Neural cell (in vitro differentiated cells): Measurements from ENCODE around the gene PNPLA7. TPM values are rescaled to one million over a fixed set of nuclear protein-coding genes. Genes with fewer than 3 reads are reported as not detected.

Source experiments
- H2AFZ ChIP-seq: fragments of 200-600, 300-800 bp; sonication (generic), shearing (Covaris generic); 2 replicates; pipeline ENCODE4 v1.6.0; 2014; ENCODE audit warnings: low read depth, mild to moderate bottlenecking, antibody characterized with exemption, low read length, moderate library complexity
- H3F3A ChIP-seq: fragments of 200-600 bp; shearing (Covaris generic); 2 replicates; pipeline ENCODE4 v1.6.1; 2016; ENCODE audit warnings: mild to moderate bottlenecking, moderate library complexity, mixed read lengths, antibody characterized with exemption, low read length; ENCODE audit not compliant: insufficient read depth, poor library complexity, severe bottlenecking
- H3K27ac ChIP-seq: fragments of 200-600, 300-800 bp; sonication (generic), shearing (Covaris generic); 2 replicates; pipeline ENCODE4 v1.5.1; 2014; ENCODE audit warnings: mild to moderate bottlenecking, low read length, moderate library complexity
- H3K27me3 ChIP-seq: fragments of 300-800, 200-600 bp; sonication (generic), shearing (Covaris generic); 2 replicates; pipeline ENCODE4 v1.6.0; 2014; ENCODE audit warnings: mild to moderate bottlenecking, low read depth, low read length, moderate library complexity; ENCODE audit not compliant: insufficient read depth
- H3K36me3 ChIP-seq: fragments of 300-800, 200-600 bp; sonication (generic), shearing (Covaris generic); 2 replicates; pipeline ENCODE4 v1.5.1; 2014; ENCODE audit warnings: mild to moderate bottlenecking, antibody characterized with exemption, low read length, moderate library complexity; ENCODE audit not compliant: insufficient read depth
- H3K4me2 ChIP-seq: fragments of 300-800, 200-600 bp; sonication (generic), shearing (Covaris generic); 2 replicates; pipeline ENCODE4 v1.6.0; 2014; ENCODE audit warnings: mild to moderate bottlenecking, low read length
- H3K4me3 ChIP-seq: fragments of 300-800, 200-600 bp; sonication (generic), shearing (Covaris generic); 2 replicates; pipeline ENCODE4 v1.5.1; 2014; ENCODE audit warnings: mild to moderate bottlenecking, low read length, moderate library complexity
- H3K79me2 ChIP-seq: fragments of 200-600 bp; shearing (Covaris generic); replicated peaks from 2 replicates; pipeline ENCODE4 v1.6.0; 2014; ENCODE audit warnings: mild to moderate bottlenecking, low read length, moderate library complexity; ENCODE audit not compliant: insufficient read depth
- H3K9ac ChIP-seq: fragments of 300-800, 200-600 bp; sonication (generic), shearing (Covaris generic); 2 replicates; pipeline ENCODE4 v1.6.1; 2016; ENCODE audit warnings: mild to moderate bottlenecking, low read length, mixed read lengths
- H3K9me2 ChIP-seq: fragments of 200-600 bp; shearing (Covaris generic); 2 replicates; pipeline ENCODE4 v1.6.1; 2016; ENCODE audit warnings: mild to moderate bottlenecking, low read length, mixed read lengths; ENCODE audit not compliant: insufficient read depth
- H3K9me3 ChIP-seq: fragments of 200-600, 300-800 bp; sonication (generic), shearing (Covaris generic); 2 replicates; pipeline ENCODE4 v1.6.1; 2016; ENCODE audit warnings: mild to moderate bottlenecking, mixed run types, low read length, moderate library complexity, mixed read lengths
- H4K20me1 ChIP-seq: fragments of 200-600 bp; shearing (Covaris generic); 2 replicates; pipeline ENCODE4 v1.6.1; 2016; ENCODE audit warnings: mild to moderate bottlenecking, mixed run types; ENCODE audit not compliant: insufficient read depth
- CTCF ChIP-seq: fragments of 450-650 bp; IDR thresholded peaks from 2 replicates; pipeline ENCODE4 v1.5.1; 2014; ENCODE audit warnings: antibody characterized with exemption, mild to moderate bottlenecking, moderate library complexity; ENCODE audit not compliant: poor library complexity, severe bottlenecking
- EP300 ChIP-seq: fragments of 450-650 bp; conservative IDR thresholded peaks from 2 replicates; pipeline ENCODE4 v1.6.1; 2014; ENCODE audit warnings: antibody characterized with exemption, mild to moderate bottlenecking, moderate library complexity; ENCODE audit not compliant: poor library complexity, severe bottlenecking
- EZH2 ChIP-seq: fragments of 200-600, 300-800 bp; shearing (Covaris generic), sonication (generic); IDR thresholded peaks from 2 replicates; pipeline ENCODE4 v1.6.1; 2014; ENCODE audit warnings: antibody characterized with exemption, low read length, borderline replicate concordance, mild to moderate bottlenecking; ENCODE audit not compliant: insufficient read depth, poor library complexity, severe bottlenecking
- MXI1 ChIP-seq: fragments of 450-650 bp; conservative IDR thresholded peaks from 2 replicates; pipeline ENCODE4 v1.6.1; 2014; ENCODE audit warnings: antibody characterized with exemption, mild to moderate bottlenecking; ENCODE audit not compliant: poor library complexity, severe bottlenecking
- POLR2AphosphoS5 ChIP-seq: IDR thresholded peaks from 2 replicates; pipeline ENCODE4 v1.6.1; 2012
- RAD21 ChIP-seq: fragments of 450-650 bp; conservative IDR thresholded peaks from 2 replicates; pipeline ENCODE4 v1.6.1; 2014; ENCODE audit warnings: antibody characterized with exemption, mild to moderate bottlenecking, moderate library complexity
- REST ChIP-seq: IDR thresholded peaks from 2 replicates; pipeline ENCODE4 v1.6.1; 2012; ENCODE audit warnings: borderline replicate concordance
- SMC3 ChIP-seq: fragments of 450-650 bp; conservative IDR thresholded peaks from 2 replicates; pipeline ENCODE4 v1.6.1; 2014; ENCODE audit warnings: antibody characterized with exemption, mild to moderate bottlenecking, moderate library complexity; ENCODE audit not compliant: poor library complexity
- TAF1 ChIP-seq: IDR thresholded peaks from 2 replicates; pipeline ENCODE4 v1.6.1; 2012; ENCODE audit warnings: low read depth
- polyA plus RNA-seq: library from polyadenylated mRNA; depleted of rRNA; stranded (reverse); fragments of >200 nt; gene quantifications from 2 replicates; pipeline ENCODE4 v1.2.3, GENCODE V29; 2014

PNPLA7 gene
- polyA plus RNA-seq, 1 donor from 2014 or later: 0.72 TPM

GRCh38 chr9:137497921-137498719, 52.1 kb downstream of the PNPLA7 start:
- no peaks in the 10 kb centered on the region for H4K20me1 ChIP-seq
- H3K4me2 ChIP-seq: no peak overlapping the region
- no peaks in the 10 kb centered on the region for H3K79me2 ChIP-seq
- H3K9me3 ChIP-seq: no peaks in the 10 kb centered on the region
- no peaks in the 10 kb centered on the region for H3K36me3 ChIP-seq
- no peaks in the 10 kb centered on the region for H3K9me2 ChIP-seq
- TF ChIP-seq REST: no peak
- no peak for TF ChIP-seq POLR2AphosphoS5
- TF ChIP-seq TAF1: no peak
- no peak for TF ChIP-seq SMC3
- no peak for TF ChIP-seq EP300
- no peak for TF ChIP-seq EZH2
- no peak overlapping the region for H2AFZ ChIP-seq
- no peaks in the 10 kb centered on the region for H3K27me3 ChIP-seq
- no peak overlapping the region for H3K27ac ChIP-seq
- H3K9ac ChIP-seq: no peak overlapping the region
- no peak overlapping the region for H3K4me3 ChIP-seq
- no peaks in the 10 kb centered on the region for H3F3A ChIP-seq

GRCh38 chr9:137496601-137497375, 53.4 kb downstream of the PNPLA7 start:
- Histone ChIP-seq H3K9me3 (no peaks in the 10 kb centered on the region), H3K27ac (no peak overlapping the region), H3K4me3 (no peak overlapping the region), H2AFZ (no peak overlapping the region), H3F3A (no peaks in the 10 kb centered on the region), H3K4me2 (no peak overlapping the region), H3K79me2 (no peaks in the 10 kb centered on the region), H4K20me1 (no peaks in the 10 kb centered on the region), H3K27me3 (no peaks in the 10 kb centered on the region), H3K9me2 (no peaks in the 10 kb centered on the region), H3K36me3 (no peaks in the 10 kb centered on the region), H3K9ac (no peak overlapping the region)
- TF ChIP-seq EZH2 (no peak), CTCF (no peak), EP300 (no peak), SMC3 (no peak), RAD21 (no peak), REST (no peak), TAF1 (no peak), POLR2AphosphoS5 (no peak), MXI1 (no peak)
